ENCODE measurements around the gene CLIP4.

CLIP4 gene

DNA sequence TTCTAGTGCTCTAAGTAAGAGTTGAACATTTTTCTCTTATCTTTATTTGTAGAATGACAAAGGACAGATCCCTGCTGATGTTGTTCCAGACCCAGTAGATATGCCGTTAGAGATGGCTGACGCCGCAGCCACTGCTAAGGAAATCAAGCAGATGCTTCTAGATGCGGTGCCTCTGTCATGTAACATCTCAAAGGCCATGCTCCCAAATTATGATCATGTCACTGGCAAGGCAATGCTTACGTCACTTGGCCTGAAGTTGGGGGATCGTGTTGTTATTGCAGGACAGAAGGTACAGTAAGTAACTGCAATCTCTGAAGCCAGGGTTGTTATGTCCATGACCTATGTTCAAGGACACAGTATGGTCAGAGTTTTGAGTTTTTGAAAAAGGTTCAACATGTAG lies 28.4 kb downstream of the CLIP4 start:
- no peak for DNase-seq

DNA sequence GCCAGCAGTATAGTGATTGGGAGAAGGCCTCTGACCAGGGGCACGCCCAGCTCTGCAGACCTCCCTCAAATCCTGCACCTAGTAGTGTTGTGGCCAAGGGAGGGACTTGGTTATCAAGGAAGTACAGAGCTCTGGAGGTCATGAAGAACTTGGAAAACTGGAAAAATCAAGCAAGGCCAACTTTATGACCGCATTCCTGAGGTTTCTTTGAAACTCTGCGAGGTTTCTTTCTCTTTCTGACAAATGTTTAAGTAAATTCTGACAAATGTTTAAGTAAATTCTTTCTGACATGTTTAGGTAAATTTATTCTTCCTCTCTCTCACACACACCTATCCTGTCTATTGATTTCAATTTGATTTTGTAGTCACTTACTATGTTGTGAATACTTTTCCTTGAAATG lies 31.0 kb downstream of the CLIP4 start:
- DNase-seq, result no peak

DNA sequence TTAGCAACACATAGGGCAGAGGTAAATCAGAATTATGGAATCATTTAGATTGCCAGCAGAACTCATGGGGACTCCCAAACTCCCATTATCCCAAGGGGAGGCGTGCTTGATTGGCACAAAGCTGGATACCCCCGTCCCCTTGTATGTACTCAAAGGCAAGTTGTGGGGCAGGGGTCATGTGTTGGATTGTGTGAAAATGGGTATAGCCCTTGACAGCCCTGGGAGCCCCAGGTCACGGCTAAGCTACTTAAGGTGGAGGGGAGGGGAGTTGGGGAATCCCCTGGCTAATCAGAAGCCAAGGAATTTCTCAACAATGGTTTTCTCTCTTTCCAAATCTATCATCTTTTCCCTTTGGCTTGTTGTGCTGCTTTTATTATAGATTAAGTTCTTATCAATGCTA lies 32.7 kb downstream of the CLIP4 start:
- no peak for DNase-seq

DNA sequence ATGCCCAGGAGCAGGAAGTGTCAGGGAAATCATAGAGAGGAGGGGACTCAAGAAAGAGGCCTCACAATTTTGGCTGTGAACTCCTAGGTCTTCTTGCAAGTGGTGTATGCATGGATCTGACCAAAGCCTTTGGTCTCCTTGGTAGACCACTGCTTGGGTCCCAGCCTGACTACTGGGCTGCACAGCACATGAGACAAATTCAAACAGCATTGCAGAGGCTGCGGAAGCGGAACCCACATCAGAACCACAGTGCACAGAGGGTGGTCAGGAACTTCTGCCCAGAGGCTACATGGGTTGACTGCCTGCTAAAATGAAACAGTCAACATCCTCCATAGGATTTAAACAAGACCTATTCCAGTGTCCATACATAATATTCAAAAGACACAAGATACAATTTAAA lies 39.4 kb downstream of the CLIP4 start:
- no peak for DNase-seq

DNA sequence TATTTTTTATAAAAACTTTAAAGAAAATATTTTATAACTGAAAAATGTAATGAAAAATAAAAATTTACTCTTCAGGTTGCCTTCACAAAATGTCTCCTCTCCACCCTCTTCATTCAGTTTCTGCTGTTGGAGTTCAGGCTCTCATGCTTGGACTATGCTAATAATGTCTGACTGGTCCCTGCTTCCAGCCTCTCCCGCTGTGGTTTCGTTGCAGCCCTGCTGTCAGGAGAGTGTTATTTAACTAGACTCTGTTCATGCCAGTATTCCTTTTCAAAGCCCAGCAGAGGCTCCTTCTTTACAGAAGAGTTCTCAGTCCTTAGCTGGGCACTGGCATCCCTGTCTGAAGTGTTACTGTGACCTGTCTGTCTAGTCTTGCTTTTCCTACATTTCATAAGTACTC lies 40.4 kb downstream of the CLIP4 start:
- no peak for DNase-seq

DNA sequence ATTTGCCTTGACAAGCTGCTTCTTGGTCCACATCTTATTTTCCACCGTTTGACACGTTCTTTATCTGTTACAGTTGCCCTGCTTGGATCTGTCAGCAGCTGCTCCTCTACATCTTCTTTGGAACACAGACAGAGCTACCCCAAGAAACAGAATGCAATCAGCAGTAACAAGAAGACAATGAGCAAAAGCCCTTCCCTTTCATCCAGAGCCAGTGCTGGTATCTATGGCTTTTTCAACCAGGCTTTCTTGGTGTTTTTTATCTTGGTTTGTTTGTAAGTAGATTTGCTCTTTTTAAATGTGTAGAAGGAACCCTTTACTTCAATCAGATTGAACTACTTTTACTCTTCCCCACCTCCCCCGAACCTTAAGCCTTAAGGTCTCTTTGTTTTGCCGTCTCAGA lies 41.9 kb downstream of the CLIP4 start:
- DNase-seq, result no peak

DNA sequence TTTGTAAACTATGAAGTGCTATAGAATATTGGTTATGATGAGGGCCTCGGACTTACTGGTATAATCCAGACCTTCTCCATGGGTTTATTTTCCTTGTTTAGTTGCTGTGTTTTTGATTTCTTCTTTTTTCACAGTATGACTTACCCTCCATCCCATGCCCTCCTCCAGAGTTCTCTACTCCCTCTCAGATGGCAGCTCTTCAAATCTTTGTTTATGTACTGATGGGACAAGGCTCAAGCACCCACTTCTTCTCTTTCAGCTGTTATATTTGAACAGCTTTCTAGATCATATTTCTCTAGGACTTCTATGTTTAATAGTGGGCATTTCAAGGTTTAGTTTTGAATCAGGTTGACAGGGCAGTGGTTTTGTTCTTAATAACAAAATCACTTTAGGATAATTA lies 43.9 kb downstream of the CLIP4 start:
- DNase-seq, result no peak

DNA sequence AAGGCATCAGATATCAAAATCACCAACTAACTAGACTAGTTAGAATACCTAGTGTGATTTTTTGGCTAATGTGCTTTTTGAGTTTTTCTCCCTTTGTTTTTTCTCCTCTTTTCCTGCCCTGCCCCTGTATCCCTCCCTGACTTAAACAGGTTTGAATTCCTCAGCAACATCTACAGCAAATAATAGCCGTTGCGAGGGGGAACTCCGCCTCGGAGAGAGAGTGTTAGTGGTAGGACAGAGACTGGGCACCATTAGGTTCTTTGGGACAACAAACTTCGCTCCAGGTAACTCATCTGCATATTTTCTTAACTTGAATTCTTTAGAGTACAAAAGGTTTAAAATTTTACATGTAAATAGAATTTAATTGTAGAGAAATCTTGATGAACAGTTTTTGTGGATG lies 45.0 kb downstream of the CLIP4 start:
- DNase-seq, result no peak

DNA sequence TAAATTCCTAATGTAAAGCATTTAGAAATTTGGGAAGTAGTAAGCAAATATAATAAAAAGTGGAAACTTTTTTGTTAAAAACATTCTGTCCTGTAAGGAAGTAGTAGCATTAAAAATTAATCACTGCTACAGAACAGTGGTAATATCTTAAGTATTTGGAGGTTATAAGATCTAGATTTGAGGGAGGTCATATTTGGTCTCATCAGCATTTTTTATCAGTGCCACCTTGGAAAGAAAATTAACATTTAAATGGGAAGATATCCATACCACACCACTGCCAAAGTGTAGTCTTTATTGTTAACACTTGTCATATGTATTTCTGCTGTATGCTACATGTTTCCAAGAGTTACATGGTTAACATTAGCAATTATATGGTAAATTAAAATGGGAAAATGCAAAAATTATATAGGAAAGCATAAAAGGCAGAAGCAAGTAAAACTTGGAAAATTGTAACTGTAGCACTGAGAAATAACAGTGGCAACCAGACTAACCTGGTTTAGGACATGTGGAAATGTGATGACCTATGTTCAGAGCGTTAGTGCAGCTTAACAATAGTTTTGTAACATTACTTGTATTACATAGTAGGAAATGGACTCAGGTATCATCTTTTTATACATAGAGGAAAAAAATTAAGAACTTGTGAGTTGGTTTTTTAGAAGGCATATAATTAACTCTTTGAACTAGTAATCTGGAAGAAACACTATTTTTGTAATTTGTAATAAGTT lies 47.2 kb downstream of the CLIP4 start:
- no peak for DNase-seq

DNA sequence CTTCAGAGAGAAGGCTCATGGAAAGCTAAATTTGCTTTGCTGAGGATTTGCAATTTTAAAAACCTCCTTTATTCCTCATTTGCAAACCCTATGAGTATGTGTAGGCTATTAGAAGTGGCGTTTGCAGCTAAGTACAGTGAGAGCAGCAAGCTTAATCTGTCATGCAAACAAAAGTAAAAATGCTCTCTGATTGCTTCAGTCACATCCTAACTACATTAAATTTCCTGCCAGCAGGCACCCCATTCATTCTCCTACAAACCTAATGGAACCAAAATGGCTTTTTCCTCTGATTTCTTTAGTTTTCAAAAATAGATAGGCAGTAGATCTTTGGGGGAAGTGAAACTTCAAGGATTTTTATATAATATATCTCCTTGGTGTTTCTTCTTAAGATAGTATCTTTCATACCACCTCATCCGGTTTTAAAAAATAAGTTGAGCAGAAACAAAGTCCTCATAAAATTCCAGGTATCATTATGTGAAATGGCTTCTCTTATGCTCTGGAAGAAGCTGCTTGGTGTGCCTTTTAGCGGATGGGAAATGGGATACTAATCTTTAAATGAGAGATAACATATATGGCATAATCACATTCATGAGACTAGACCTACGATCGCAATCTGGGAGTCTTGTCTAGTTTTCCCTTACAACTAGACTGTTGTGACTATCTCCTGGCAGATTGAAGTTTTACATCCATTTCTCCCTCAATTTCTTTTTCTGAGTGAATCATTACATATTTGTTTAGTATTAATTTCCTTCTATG lies 49.1 kb downstream of the CLIP4 start:
- no peak for DNase-seq

DNA sequence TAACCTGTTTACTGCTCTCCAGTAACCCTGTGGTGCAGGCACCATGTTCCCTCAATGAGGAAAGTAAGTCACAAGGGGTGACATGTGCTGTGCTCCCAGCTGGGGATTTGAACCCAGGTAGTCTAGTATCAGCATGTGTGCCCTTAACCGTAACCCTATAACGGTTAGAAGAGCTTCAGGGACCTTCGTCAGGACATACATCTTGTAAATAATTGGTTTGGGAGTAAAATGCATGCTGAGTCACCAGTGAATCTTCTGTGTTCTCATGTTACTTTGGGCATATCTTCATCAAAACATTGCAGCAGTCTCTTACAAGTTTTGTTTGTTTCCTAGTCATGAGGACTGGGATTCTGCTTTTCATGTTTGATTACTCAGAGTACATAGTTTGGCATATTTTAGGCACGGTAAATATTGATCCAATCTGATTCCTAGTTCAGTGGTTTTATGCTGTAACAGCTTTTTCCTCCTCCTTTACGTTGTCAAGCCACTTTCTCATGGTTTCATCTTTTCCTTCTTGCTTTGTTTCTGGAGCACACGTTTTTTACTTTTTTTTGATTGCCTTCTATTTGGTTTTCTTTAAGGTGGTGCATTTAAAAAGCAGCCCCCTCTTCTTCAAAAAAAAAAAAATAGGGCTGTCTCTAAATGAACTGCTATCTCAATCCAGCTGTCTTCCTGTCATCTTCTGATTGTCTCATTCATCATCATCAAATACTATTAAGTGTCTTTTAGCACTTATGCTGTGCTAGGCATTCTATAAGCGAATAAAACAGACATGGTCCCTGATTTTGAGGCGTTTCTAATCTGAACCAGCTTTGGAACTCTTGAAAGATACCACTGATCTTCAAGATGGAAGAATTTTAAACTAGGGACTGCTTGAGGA lies 50.4 kb downstream of the CLIP4 start:
- no peak for DNase-seq

DNA sequence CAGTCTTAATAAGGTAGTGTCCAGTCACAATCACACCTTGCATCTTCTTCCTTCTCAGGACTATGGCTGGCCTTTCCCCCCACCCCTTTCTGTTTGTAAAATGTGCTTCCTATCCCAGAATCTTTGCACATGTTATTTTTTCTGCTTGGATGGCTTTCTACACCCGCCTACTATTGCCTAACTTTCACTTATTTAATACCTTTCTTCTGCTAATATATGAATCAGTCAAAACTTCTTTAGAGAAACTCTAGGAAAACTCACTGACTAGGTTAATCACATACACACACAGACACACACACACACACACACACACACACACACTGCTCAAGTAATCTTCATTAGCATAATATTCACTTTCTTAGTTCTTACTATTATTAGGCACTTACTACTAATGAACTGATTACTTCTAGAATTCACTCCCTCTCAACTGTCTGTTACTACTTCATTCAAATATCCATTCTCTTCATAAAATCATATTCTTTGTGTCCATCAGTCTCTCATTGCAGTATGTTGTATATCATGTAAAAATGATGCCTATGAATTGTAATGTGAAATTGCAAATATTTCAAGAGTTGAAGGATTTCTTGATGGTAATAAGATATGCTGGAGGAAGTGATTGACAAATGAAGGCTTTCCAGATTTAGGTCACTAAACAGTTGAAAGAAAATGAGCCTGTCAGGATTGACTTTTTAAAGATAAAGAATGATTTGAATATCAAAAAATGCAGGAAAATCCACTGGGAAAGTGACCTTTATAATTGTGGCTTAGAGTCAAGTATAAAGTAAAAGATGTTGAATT lies 51.2 kb downstream of the CLIP4 start:
- no peak for DNase-seq

DNA sequence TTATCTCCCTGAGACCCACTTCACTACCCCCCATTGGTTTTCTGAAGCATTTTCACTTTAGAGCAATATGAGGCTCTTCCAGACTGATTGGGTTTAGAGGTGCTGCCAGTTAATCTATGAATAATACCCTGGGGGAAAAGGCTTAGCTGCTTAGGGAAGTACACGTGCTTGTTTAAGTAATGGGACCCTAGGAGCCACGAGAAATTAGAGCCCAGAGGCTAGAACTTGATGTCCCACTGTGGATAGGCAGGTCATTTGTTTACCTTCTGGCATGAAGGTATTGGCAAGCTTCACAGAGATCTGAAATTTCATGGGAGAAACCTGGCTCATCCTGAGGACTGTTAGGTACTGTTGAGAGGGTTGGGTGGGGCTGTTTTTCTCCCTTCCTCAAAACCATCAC lies 59.7 kb downstream of the CLIP4 start:
- DNase-seq, result no peak

DNA sequence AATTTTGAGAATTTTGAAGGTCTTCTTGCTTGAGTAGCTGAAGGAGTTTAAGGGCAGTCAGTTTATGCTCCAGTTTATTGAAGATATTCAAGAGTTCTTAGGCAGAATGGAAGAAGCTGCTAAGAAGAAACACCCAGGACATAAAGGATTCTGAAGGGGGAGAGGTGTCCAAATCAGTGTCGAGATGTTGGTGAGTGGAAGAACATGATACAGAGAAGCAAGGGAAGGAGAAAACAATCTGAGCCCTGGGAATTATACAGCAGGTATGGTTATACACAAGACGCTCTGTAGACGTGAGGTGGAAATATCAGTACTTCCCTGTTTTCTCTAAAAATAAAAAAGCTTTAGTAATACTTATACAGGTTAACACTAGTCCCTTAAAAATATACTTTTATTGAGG lies 60.1 kb downstream of the CLIP4 start:
- DNase-seq, result no peak

DNA sequence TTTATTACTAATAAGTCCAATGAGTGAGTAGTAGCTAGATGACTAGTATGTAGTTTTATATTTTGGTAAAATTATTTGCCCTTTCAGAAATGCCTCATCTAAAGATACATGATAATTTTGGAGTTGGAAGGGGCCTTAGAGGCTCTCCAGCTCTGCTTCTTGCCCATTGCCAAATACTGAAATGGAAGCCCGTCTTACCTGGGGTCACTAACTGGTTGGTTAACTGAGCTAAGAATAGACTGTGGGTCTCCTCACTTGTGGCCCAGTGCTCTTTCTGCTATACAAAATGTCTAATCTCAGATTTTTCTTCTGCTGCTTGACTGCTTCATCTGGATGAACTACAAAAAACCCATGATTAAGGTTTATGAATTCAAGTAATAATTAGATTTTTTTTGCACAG lies 67.1 kb downstream of the CLIP4 start:
- no peak for DNase-seq

DNA sequence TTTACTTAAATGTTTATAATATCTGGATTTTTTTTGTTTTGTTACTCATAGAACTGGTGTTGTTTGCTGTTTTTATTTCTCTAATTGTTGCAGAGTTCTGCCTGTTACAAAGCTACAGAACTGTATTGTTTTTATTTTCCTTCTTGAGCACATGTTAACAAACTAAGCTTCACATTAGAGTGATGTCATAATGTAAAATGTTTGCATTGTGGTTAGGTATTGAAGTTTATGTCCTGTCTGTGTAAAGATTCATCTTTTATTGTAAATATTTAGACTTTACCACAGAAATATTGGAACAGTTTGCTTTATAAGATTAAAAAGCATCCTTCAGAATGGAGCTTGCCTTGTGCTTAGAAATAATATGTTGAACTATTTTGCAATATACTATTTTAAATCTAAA lies 67.7 kb downstream of the CLIP4 start:
- DNase-seq, result no peak

DNA sequence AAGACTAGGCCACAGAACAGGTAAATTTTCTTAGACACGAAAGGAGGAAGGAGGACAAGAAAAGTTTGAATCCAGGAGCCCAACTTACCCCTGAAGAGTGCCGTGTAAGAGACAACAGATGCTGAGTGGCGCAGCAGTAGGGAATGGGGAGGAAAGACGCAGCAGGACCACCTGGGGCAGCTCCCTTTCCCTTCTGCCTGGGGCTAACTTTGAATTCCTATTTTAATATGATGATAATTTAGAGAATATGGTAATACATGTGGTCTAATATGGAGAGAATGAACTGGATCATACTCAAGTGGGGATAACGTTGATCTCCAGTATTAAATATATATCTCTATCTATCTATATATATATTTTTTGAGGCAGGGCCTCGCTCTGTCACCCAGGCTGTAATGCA lies 69.3 kb downstream of the CLIP4 start:
- DNase-seq, result no peak

DNA sequence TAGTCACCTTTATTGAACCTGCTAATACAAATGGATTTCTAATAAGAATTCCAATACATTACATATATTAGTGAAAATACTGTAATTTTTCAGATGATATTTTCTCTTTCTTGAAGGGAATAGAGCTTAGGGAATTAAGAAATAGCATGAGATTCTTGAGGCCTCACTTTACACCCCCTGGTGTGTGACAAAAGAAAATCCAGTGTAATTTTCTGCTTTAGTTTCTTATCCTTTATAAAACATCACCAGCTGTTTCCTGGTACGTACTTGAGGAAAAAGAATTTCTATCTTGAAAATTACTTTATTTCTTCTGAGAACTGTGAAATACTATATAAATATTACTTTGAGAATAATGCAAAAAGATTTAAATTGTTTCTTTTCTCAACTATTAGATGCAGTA lies 71.6 kb downstream of the CLIP4 start:
- DNase-seq, result no peak

DNA sequence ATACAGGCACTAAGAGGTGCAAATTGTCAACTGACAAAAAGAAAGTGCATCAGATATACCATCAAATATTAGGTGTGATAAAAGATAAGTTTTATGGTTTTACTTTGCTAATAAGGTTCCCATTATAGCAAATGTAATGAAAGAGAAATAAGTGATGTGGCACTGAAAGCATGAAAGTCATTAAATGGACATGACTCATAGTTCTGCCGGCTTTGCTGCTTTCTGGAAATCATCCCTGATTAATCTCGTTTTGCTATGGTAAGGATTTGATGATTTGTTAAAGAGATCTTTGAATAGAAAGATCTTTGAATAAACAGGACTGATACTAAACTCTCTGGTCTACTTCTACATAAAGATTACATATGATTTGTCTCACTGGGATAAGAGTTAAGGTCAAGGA lies 72.7 kb downstream of the CLIP4 start:
- DNase-seq, result no peak

DNA sequence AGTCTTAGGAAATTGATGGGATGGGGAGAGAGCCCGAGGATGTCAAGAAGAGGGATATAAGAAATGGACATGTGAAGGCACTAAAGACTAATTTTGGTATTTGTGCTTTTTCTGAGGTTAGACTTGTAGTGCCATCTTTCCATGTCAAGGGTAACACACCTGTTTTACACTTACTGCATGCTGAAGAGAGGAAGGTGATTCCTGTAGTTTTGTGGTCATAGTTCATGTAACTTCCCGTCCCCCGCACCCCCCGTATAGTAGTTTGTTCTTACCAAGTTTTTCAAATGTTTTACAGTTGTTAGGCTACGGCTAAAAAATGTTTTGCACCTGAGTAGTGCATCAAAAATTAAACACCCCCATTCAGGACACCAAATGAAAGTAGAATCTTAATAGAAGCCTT lies 73.8 kb downstream of the CLIP4 start:
- DNase-seq, result no peak

DNA sequence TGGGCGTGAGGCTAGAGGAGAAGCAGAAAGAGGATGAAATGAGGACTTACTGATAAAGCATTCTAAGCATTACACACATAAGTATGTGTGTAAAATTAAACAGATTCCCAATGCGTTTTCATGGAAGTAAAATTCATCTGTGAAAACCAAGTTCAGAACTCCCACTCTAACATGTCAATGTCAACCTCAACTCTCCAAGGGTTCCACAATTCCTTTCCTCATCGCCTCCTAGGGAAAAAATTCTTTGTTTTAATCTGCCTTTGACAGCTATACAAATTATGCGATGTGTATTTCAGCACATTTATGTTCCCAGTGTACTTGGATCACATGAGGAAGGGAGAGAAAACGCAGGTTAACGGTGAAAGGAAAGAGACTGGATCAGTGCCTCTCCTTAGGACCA lies 76.6 kb downstream of the CLIP4 start:
- no peak for DNase-seq

DNA sequence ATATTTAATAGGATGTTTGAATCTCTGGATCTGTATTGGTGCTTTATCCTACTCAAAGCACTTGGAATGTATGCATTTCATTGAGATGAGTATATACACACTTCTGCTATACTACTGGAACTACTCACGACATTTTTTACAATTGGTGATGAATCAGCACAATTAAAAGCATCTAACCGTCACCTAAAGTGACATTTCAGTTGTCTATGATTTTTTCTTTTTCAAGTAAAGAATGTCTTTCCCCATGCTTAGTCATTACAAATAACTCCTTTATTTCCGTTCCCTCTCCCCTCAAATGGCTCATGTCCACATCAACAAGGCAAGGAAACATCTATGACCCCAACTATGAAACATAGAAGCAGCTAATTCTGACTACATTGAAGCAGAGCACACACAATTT lies 77.3 kb downstream of the CLIP4 start:
- DNase-seq, result no peak

DNA sequence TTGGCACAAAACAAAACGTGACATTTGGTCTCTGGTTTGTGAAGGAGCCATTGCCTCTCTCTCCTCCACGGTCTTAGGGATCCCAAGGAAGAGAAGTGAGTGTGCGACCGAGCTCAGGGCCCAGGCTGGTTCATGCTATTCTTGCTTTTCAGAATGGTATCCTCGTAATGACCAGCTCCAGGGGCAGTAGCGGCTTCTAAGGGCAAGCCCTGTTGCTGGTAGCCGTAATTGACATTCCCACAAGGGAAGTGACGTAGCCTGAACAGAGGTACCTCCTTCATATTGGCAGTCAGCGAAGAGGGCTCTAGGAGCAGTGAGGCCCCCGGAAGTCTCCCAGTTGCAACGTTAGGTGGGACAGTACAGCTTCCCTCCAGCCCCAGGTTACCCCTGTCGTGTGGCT lies 77.9 kb downstream of the CLIP4 start:
- no peak for DNase-seq
